OCI-LY3 (cell line): Measurements from ENCODE around the gene MIA3.
A peak's percentile ranks its signal among the peaks of the same experiment; 100 is the strongest.

Source experiments
- H2AFZ ChIP-seq: fragments of 200-600, 300-600 bp; shearing (Covaris generic); 2 replicates; pipeline ENCODE4 v1.6.0; 2014; ENCODE audit warnings: antibody characterized with exemption, low read depth, low read length
- H3K27ac ChIP-seq: fragments of 200-600, 300-600 bp; sonication (generic); 2 replicates; pipeline ENCODE4 v1.5.1; 2014; ENCODE audit warnings: mild to moderate bottlenecking, low read length, moderate library complexity, mixed read lengths
- H3K27me3 ChIP-seq: fragments of 200-600, 300-600 bp; sonication (generic); 2 replicates; pipeline ENCODE4 v1.6.1; 2014; ENCODE audit warnings: low read depth, low read length, mixed read lengths
- H3K36me3 ChIP-seq: fragments of 200-600, 300-600 bp; sonication (generic); replicated peaks from 2 replicates; pipeline ENCODE3; 2014; ENCODE audit warnings: low read depth, low read length, mixed read lengths
- H3K4me1 ChIP-seq: fragments of 300-600, 200-600 bp; sonication (generic); 2 replicates; pipeline ENCODE4 v1.6.1; 2014; ENCODE audit warnings: low read length, mixed read lengths
- H3K4me2 ChIP-seq: fragments of 200-600, 300-600 bp; sonication (generic); 2 replicates; pipeline ENCODE4 v1.6.1; 2014; ENCODE audit warnings: low read length, mixed read lengths
- H3K4me3 ChIP-seq: fragments of 300-600, 200-600 bp; sonication (generic); 2 replicates; pipeline ENCODE4 v1.5.1; 2014; ENCODE audit warnings: antibody characterized with exemption, mild to moderate bottlenecking, low read length, moderate library complexity
- H3K79me2 ChIP-seq: fragments of 300-600, 200-600 bp; shearing (Covaris generic); 2 replicates; pipeline ENCODE4 v1.6.1; 2014; ENCODE audit warnings: mild to moderate bottlenecking, low read length, mixed read lengths
- H3K9ac ChIP-seq: fragments of 300-600, 200-600 bp; shearing (Covaris generic); 2 replicates; pipeline ENCODE4 v1.6.0; 2014; ENCODE audit warnings: mild to moderate bottlenecking, low read length, moderate library complexity
- H3K9me3 ChIP-seq: fragments of 200-600, 300-600 bp; shearing (Covaris generic); 2 replicates; pipeline ENCODE4 v1.6.1; 2014; ENCODE audit warnings: low read length, mixed read lengths; ENCODE audit not compliant: insufficient read depth
- H4K20me1 ChIP-seq: fragments of 200-600, 300-600 bp; sonication (generic); 2 replicates; pipeline ENCODE4 v1.6.1; 2016; ENCODE audit warnings: low read length, mixed read lengths; ENCODE audit not compliant: insufficient read depth
- EZH2phosphoT487 ChIP-seq: fragments of 200-600 bp; shearing (Covaris generic); IDR thresholded peaks from 2 replicates; pipeline ENCODE4 v1.6.1; 2018; ENCODE audit warnings: antibody characterized with exemption, mixed run types, low read depth
- TF ChIP-seq, protein P1 (sequence below): fragments of 200-600, 300-600 bp; sonication (generic); IDR thresholded peaks from 2 replicates; pipeline ENCODE4 v1.5.1; 2014; ENCODE audit warnings: antibody characterized with exemption, low read length, low read depth

MIA3 gene

DNA sequence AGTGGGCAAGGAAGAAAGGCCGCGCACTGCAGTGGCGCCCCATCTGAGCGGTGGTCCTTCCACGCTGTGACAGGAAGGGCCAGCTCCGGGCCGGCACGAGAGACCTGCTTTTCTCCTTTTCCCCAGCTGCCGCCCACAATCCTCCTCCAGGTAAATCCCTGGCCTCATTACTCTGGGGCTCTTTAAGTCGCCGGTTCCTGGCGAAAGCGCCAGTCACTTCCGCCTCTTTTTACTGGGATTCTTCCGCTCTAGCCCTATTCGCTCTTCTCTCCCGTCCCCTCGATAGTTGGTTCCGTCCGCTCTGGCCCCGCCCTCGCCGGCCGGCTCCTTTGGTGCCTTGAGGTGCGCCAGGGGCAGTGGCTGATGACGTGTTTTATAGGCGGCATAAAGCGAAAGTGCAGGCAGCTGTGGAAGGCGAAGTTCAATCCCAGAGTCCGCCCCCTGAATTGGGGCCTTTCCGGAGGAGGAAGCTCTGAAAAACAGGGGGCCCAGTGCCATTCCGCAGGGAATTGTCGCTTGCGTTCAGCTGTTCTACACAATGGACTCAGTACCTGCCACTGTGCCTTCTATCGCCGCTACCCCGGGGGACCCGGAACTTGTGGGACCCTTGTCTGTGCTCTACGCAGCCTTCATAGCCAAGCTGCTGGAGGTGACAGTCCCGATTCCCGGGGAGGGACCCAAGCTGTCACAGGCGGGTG is 26.2 kb downstream of the MIA3 start:
- peak overlapping the region; percentile 91 for H3K4me2 ChIP-seq
- H3K36me3 ChIP-seq: peaks cover 10% of the 10 kb centered on the region
- H3K27ac ChIP-seq: peak overlapping the region; percentile 61
- H4K20me1 ChIP-seq: no peaks in the 10 kb centered on the region
- peaks cover 14% of the 10 kb centered on the region for H3K4me1 ChIP-seq
- peaks cover 15% of the 10 kb centered on the region for H3K79me2 ChIP-seq
- H3K27me3 ChIP-seq: no peaks in the 10 kb centered on the region
- peak overlapping the region; percentile 86 for H3K4me3 ChIP-seq
- peak overlapping the region; percentile 66 for H2AFZ ChIP-seq
- H3K9ac ChIP-seq: peak overlapping the region; percentile 78
- H3K9me3 ChIP-seq: no peaks in the 10 kb centered on the region
- TF ChIP-seq EZH2phosphoT487: no peak
- TF ChIP-seq, protein P1, sequence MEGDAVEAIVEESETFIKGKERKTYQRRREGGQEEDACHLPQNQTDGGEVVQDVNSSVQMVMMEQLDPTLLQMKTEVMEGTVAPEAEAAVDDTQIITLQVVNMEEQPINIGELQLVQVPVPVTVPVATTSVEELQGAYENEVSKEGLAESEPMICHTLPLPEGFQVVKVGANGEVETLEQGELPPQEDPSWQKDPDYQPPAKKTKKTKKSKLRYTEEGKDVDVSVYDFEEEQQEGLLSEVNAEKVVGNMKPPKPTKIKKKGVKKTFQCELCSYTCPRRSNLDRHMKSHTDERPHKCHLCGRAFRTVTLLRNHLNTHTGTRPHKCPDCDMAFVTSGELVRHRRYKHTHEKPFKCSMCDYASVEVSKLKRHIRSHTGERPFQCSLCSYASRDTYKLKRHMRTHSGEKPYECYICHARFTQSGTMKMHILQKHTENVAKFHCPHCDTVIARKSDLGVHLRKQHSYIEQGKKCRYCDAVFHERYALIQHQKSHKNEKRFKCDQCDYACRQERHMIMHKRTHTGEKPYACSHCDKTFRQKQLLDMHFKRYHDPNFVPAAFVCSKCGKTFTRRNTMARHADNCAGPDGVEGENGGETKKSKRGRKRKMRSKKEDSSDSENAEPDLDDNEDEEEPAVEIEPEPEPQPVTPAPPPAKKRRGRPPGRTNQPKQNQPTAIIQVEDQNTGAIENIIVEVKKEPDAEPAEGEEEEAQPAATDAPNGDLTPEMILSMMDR: no peak

DNA sequence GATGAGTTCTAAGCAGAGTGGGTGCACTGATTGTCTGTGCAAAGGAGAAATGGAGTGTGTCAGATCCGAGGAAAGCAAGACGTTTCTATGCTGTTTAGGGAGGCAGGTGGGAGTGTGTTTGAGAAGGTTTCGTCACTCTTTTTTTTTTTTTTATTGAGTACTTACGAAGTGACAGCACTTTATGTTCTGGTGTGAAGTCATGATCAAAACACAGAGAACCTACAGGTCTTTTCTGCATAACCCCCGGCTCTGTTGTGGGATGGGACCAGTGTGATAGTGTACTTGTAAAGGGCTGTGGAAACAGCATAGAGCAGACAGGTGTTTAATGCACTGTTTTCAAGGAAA is 26.7 kb downstream of the MIA3 start:
- peak overlapping the region; percentile 91 for H3K4me2 ChIP-seq
- H3K4me3 ChIP-seq: peak overlapping the region; percentile 86
- H3K36me3 ChIP-seq: peaks cover 7% of the 10 kb centered on the region
- peaks cover 14% of the 10 kb centered on the region for H3K4me1 ChIP-seq
- H3K27ac ChIP-seq: peak overlapping the region; percentile 41
- TF ChIP-seq EZH2phosphoT487: no peak
- TF ChIP-seq, protein P1: no peak
- H3K9me3 ChIP-seq: no peaks in the 10 kb centered on the region
- no peaks in the 10 kb centered on the region for H4K20me1 ChIP-seq
- H3K9ac ChIP-seq: peak overlapping the region; percentile 78
- no peaks in the 10 kb centered on the region for H3K27me3 ChIP-seq
- H2AFZ ChIP-seq: peak overlapping the region; percentile 66; the same call in 1 of the 2 replicates
- H3K79me2 ChIP-seq: peaks cover 15% of the 10 kb centered on the region

DNA sequence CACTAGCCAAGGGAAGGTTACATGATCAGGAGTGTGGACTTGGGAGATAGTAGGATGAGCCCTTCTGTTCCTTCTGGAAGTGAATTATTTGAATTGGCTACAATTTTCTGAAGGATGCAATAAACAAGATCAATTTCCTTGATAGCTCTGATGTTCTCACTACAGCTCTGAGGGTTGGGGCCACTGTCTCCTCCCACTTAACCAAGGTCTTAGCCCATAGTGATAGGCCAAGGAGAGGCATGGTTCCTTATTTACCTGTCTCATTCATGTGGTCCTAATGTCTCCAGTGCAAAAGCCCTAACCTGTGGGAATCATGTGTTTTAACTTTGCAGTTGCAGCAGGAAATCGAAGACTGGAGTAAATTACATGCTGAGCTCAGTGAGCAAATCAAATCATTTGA is 34.8 kb downstream of the MIA3 start:
- Histone ChIP-seq H3K79me2 (no peaks in the 10 kb centered on the region), H3K27me3 (no peaks in the 10 kb centered on the region), H3K4me3 (no peak overlapping the region), H3K4me2 (no peak overlapping the region), H3K27ac (no peak overlapping the region), H3K36me3 (peaks cover 61% of the 10 kb centered on the region), H4K20me1 (0 out of 2 replicates have a peak, but pooled peaks cover 6% of the 10 kb centered on the region), H3K9me3 (no peaks in the 10 kb centered on the region), H2AFZ (no peak overlapping the region), H3K9ac (no peak overlapping the region), H3K4me1 (peaks cover 23% of the 10 kb centered on the region)
- TF ChIP-seq, protein P1: no peak
- no peak for TF ChIP-seq EZH2phosphoT487

DNA sequence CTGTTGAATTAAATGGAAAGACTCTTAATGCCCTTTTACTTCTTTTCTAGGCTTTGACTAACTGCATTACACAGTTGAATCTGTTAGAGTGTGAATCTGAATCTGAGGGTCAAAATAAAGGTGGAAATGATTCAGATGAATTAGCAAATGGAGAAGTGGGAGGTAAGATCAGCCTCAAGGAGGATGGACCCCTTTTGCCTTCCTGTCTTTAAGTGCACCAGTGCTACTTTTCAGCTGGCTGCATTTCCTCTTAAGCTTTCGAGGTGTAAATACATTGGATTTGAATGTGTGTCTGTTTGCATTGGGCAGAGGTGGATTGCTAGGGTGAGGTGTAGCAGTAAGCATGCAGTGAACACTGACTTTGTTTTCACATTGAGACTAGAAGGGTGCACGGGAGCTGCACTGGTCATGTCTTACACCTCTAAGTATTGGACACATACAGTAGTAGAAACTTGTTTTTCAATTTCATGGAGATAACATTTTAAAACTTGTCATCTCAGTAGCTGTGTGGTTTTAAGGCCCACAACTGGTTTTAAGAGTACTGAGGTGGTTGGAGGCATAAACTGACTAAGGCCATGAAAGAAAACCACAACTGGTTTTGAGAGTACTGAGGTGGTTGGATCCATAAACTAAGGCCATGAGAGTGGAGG is 35.4 kb downstream of the MIA3 start:
- H3K36me3 ChIP-seq: peaks cover 68% of the 10 kb centered on the region
- no peak overlapping the region for H3K9ac ChIP-seq
- H2AFZ ChIP-seq: no peak overlapping the region
- no peak overlapping the region for H3K27ac ChIP-seq
- H4K20me1 ChIP-seq: peaks cover 9% of the 10 kb centered on the region; the same call in 1 of the 2 replicates
- no peaks in the 10 kb centered on the region for H3K79me2 ChIP-seq
- H3K4me2 ChIP-seq: no peak overlapping the region
- no peak overlapping the region for H3K4me3 ChIP-seq
- no peaks in the 10 kb centered on the region for H3K9me3 ChIP-seq
- H3K4me1 ChIP-seq: peaks cover 26% of the 10 kb centered on the region
- no peak for TF ChIP-seq EZH2phosphoT487
- TF ChIP-seq, protein P1: no peak
- H3K27me3 ChIP-seq: no peaks in the 10 kb centered on the region
